Aorta (tissue), 5 donors: ENCODE measurements around the gene ATG2B. TPM values are rescaled to one million over a fixed set of nuclear protein-coding genes. Genes with fewer than 3 reads are reported as not detected.

Experiments used
- ATAC-seq: fragments of 200-7000 bp; cut with Tn5 transposase; one replicate; pipeline ENCODE4 v1.9.1; 2022; ENCODE audit warnings: moderate library complexity; ENCODE audit not compliant: low FRiP score
- DNase-seq, 2 donors: peaks; one replicate each; pipeline ENCODE4 v3.0.0-alpha.2; 2020
- H3K27ac ChIP-seq, 2 donors: one replicate each; pipeline ENCODE4 v1.5.1; 2013; ENCODE audit warnings: low read length in 2 of 2, mild to moderate bottlenecking in 2 of 2, moderate library complexity in 2 of 2, control low read depth in 1 of 2, inconsistent platforms in 1 of 2, low read depth in 1 of 2
- H3K27me3 ChIP-seq, 2 donors: one replicate each; pipeline ENCODE4 v1.6.1; 2013; ENCODE audit warnings: control low read depth in 1 of 2, low read length in 1 of 2, mild to moderate bottlenecking in 1 of 2, moderate library complexity in 1 of 2; ENCODE audit not compliant: insufficient read depth in 2 of 2, control insufficient read depth in 1 of 2
- H3K36me3 ChIP-seq, 2 donors: one replicate each; pipeline ENCODE4 v1.6.1; 2013; ENCODE audit warnings: control low read depth in 1 of 2, low read length in 1 of 2, mild to moderate bottlenecking in 1 of 2; ENCODE audit not compliant: insufficient read depth in 2 of 2, control insufficient read depth in 1 of 2
- H3K4me1 ChIP-seq, 2 donors: one replicate each; pipeline ENCODE4 v1.6.1; 2013; ENCODE audit warnings: low read length in 2 of 2, control low read depth in 1 of 2, mild to moderate bottlenecking in 1 of 2, moderate library complexity in 1 of 2; ENCODE audit not compliant: insufficient read depth in 2 of 2, control insufficient read depth in 1 of 2
- H3K4me3 ChIP-seq, 2 donors: one replicate each; pipeline ENCODE4 v1.5.1; 2013; ENCODE audit warnings: low read length in 2 of 2, control low read depth in 1 of 2, mild to moderate bottlenecking in 1 of 2
- H3K9me3 ChIP-seq: one replicate; pipeline ENCODE4 v1.6.1; 2013; ENCODE audit warnings: mild to moderate bottlenecking, low read length; ENCODE audit not compliant: control insufficient read depth
- WGBS, 2 donors: extraction: QIAGEN DNeasy Blood & Tissue Kit; methylation state at CpG; one replicate each; pipeline ENCODE4 v1.1.7; 2013; 5-methylcytosine and 5-hydroxymethylcytosine counted together
- intact Hi-C, 2 donors: fragments of 100-400 bp; cut with DNase I; formaldehyde crosslinking; loops; one replicate each; pipeline versions ENCODE4 v1.14.2 to v1.15.0; 2022
- polyA plus RNA-seq, 2 donors: library from polyadenylated mRNA; stranded (reverse); fragments of 200-250 nt; gene quantifications; one replicate each; pipeline ENCODE4 v1.2.3, GENCODE V29; 2013
- total RNA-seq, 2 donors: library from RNA; stranded (reverse); fragmentation: NEBNext Ultra II Directional; extraction: Animal tissue kit (Norgen Biotek cat#: 25700); gene quantifications; one replicate each; pipeline ENCODE4 v1.2.1, GENCODE V29; 2021
- donor health status: healthy with polysubstance abuse.
- donor health status: Bipolar disorder and iron deficiency.
- donor health status: DM: no; HTN: no; CAD: no.
- donor health status: DM: no; HTN: no; CAD: no.
- donor health status: DM: yes; HTN: yes; CAD: no.

ATG2B gene
- total and polyA plus RNA-seq, 4 donors, result 1.5 to 36.7 (median 14.4) TPM

GRCh38 chr14:96243785-96244184, 119.4 kb downstream of the ATG2B start:
- no peaks in the 10 kb centered on the region for H3K27me3 ChIP-seq
- intact Hi-C loops, result no loop called here

GRCh38 chr14:96242126-96242525, 121.0 kb downstream of the ATG2B start:
- 90 to 94% methylated on average over 10 of the region's 10 CpGs for WGBS, 2 donors

More at GRCh38 chr14:96243785-96244184, 119.4 kb downstream of the ATG2B start:
- 71 to 75% methylated on average over 5 of the region's 5 CpGs for WGBS, 2 donors
- no peak for DNase-seq
- no peak for ATAC-seq
- H3K9me3 ChIP-seq, result no peaks in the 10 kb centered on the region
- H3K27ac ChIP-seq, result no peak overlapping the region
- no peaks in the 10 kb centered on the region for H3K4me1 ChIP-seq
- H3K4me3 ChIP-seq, result no peak overlapping the region
- H3K36me3 ChIP-seq, result no peaks in the 10 kb centered on the region

GRCh38 chr14:96240641-96241040, 122.5 kb downstream of the ATG2B start:
- DNase-seq (no peak), ATAC-seq (no peak)
- Histone ChIP-seq H3K27ac (no peak overlapping the region), H3K4me3 (no peak overlapping the region), H3K4me1 (no peaks in the 10 kb centered on the region), H3K36me3 (no peaks in the 10 kb centered on the region), H3K27me3 (no peaks in the 10 kb centered on the region), H3K9me3 (no peaks in the 10 kb centered on the region)
- 94 to 95% methylated on average over 18 of the region's 18 CpGs for WGBS, 2 donors
- intact Hi-C loops, result no loop called here

More at GRCh38 chr14:96242126-96242525, 121.0 kb downstream of the ATG2B start:
- Histone ChIP-seq H3K27me3 (no peaks in the 10 kb centered on the region), H3K4me1 (no peaks in the 10 kb centered on the region), H3K36me3 (no peaks in the 10 kb centered on the region), H3K27ac (no peak overlapping the region), H3K9me3 (no peaks in the 10 kb centered on the region), H3K4me3 (no peak overlapping the region)
- intact Hi-C loops, result no loop called here
- no peak for ATAC-seq
- no peak for DNase-seq

GRCh38 chr14:96239711-96240141, 123.4 kb downstream of the ATG2B start:
- DNase-seq, result no peak
- no peaks in the 10 kb centered on the region for H3K4me1 ChIP-seq
- no peaks in the 10 kb centered on the region for H3K27me3 ChIP-seq
- no peak overlapping the region for H3K4me3 ChIP-seq
- no peaks in the 10 kb centered on the region for H3K9me3 ChIP-seq
- H3K36me3 ChIP-seq, result no peaks in the 10 kb centered on the region
- intact Hi-C loops, result no loop called here
- ATAC-seq, result no peak
- no peak overlapping the region for H3K27ac ChIP-seq
- WGBS, 2 donors, result 49% methylated on average over 9 of the region's 9 CpGs

- Histone ChIP-seq H3K27ac (no peak overlapping the region), H3K27me3 (no peaks in the 10 kb centered on the region), H3K9me3 (no peaks in the 10 kb centered on the region), H3K36me3 (no peaks in the 10 kb centered on the region), H3K4me1 (no peaks in the 10 kb centered on the region), H3K4me3 (no peak overlapping the region)
- intact Hi-C loops, result no loop called here
- DNase-seq (no peak), ATAC-seq (no peak)
- 53 to 56% methylated on average over 7 of the region's 7 CpGs for WGBS, 2 donors
Observed at GRCh38 chr14:96238676-96239265, 124.4 kb downstream of the ATG2B start.

GRCh38 chr14:96237641-96238040, 125.5 kb downstream of the ATG2B start:
- DNase-seq (no peak), ATAC-seq (no peak)
- Histone ChIP-seq H3K9me3 (no peaks in the 10 kb centered on the region), H3K4me1 (no peaks in the 10 kb centered on the region), H3K36me3 (no peaks in the 10 kb centered on the region), H3K27ac (no peak overlapping the region), H3K27me3 (no peaks in the 10 kb centered on the region), H3K4me3 (no peak overlapping the region)
- intact Hi-C loops, result no loop called here
- 92 to 98% methylated on average over 2 of the region's 2 CpGs for WGBS, 2 donors

GRCh38 chr14:96235426-96235825, 127.7 kb downstream of the ATG2B start:
- Histone ChIP-seq H3K9me3 (no peaks in the 10 kb centered on the region), H3K4me3 (no peak overlapping the region), H3K27me3 (no peaks in the 10 kb centered on the region), H3K4me1 (no peaks in the 10 kb centered on the region), H3K27ac (no peak overlapping the region), H3K36me3 (no peaks in the 10 kb centered on the region)
- intact Hi-C loops, result no loop called here
- no peak for ATAC-seq
- DNase-seq, result no peak
- 55 to 65% methylated on average over 4 of the region's 4 CpGs for WGBS, 2 donors

GRCh38 chr14:96233661-96234060, 129.5 kb downstream of the ATG2B start:
- 41 to 43% methylated on average over 3 of the region's 3 CpGs for WGBS, 2 donors
- DNase-seq (no peak), ATAC-seq (no peak)
- Histone ChIP-seq H3K4me1 (no peaks in the 10 kb centered on the region), H3K36me3 (no peaks in the 10 kb centered on the region), H3K27ac (no peak overlapping the region), H3K4me3 (no peak overlapping the region), H3K9me3 (peaks cover 2% of the 10 kb centered on the region), H3K27me3 (no peaks in the 10 kb centered on the region)
- intact Hi-C loops, result no loop called here

GRCh38 chr14:96232506-96232905, 130.6 kb downstream of the ATG2B start:
- ATAC-seq, result no peak
- Histone ChIP-seq H3K27ac (no peak overlapping the region), H3K4me3 (no peak overlapping the region), H3K9me3 (peaks cover 5% of the 10 kb centered on the region), H3K27me3 (no peaks in the 10 kb centered on the region), H3K36me3 (no peaks in the 10 kb centered on the region), H3K4me1 (no peaks in the 10 kb centered on the region)
- intact Hi-C loops, result no loop called here
- DNase-seq, result no peak
- WGBS, 2 donors, result 85% methylated on average over 11 of the region's 11 CpGs
